Spleen (tissue), 11 donors: ENCODE results near the gene MED12L. TPM values are rescaled to one million over a fixed set of nuclear protein-coding genes. Genes with fewer than 3 reads are reported as not detected.

Experiments
- DNase-seq: peaks from one replicate; pipeline ENCODE4 v3.0.0-alpha.2; 2020
- H3K27ac ChIP-seq, 8 donors: fragments of 200-600 bp; sonication (generic) in 7 of 8; 1 replicate in 4 of 8; 2 replicates in 4 of 8; pipeline versions ENCODE4 v1.5.0 to v1.8.0; 2016 to 2021; ENCODE audit warnings: inconsistent platforms in 4 of 8, mild to moderate bottlenecking in 4 of 8, moderate library complexity in 1 of 8
- H3K27me3 ChIP-seq, 7 donors: fragments of 200-600 bp; sonication (generic) in 6 of 7; replicated peaks in 1 of 7; 1 replicate in 4 of 7; 2 replicates in 3 of 7; pipeline versions ENCODE4 v1.5.0 to v1.8.0; 2016 to 2021; ENCODE audit warnings: inconsistent platforms in 3 of 7, mild to moderate bottlenecking in 1 of 7
- H3K36me3 ChIP-seq, 6 donors: fragments of 200-600 bp; sonication (generic) in 5 of 6; 1 replicate in 4 of 6; 2 replicates in 2 of 6; pipeline versions ENCODE4 v1.5.0 to v1.8.0; 2016 to 2021; ENCODE audit warnings: inconsistent platforms in 2 of 6
- H3K4me1 ChIP-seq, 6 donors: fragments of 200-600 bp; sonication (generic) in 5 of 6; 1 replicate in 3 of 6; 2 replicates in 3 of 6; pipeline versions ENCODE4 v1.5.0 to v1.8.0; 2016 to 2021; ENCODE audit warnings: inconsistent platforms in 3 of 6
- H3K4me3 ChIP-seq, 8 donors: fragments of 200-600 bp; sonication (generic) in 7 of 8; 1 replicate in 4 of 8; 2 replicates in 4 of 8; pipeline versions ENCODE4 v1.5.0 to v1.8.0; 2016 to 2021; ENCODE audit warnings: inconsistent platforms in 4 of 8, mild to moderate bottlenecking in 4 of 8, moderate library complexity in 2 of 8
- H3K9me3 ChIP-seq, 8 donors: fragments of 200-600 bp; sonication (generic) in 7 of 8; 1 replicate in 4 of 8; 2 replicates in 4 of 8; pipeline versions ENCODE4 v1.5.0 to v1.8.0; 2016 to 2021; ENCODE audit warnings: inconsistent platforms in 4 of 8
- CTCF ChIP-seq, 11 experiments: fragments of 200-600 bp in 7 of 11; fragments of 450-650 bp in 4 of 11; sonication (generic) in 4 of 11; IDR thresholded peaks in 8 of 11; conservative IDR thresholded peaks in 3 of 11; 1 replicate in 7 of 11; 2 replicates in 4 of 11; pipeline versions ENCODE4 v1.4.0 to v1.8.0; 2016 to 2021; ENCODE audit warnings: antibody characterized with exemption in 11 of 11, inconsistent platforms in 4 of 11, mild to moderate bottlenecking in 1 of 11
- POLR2A ChIP-seq, 3 donors: fragments of 450-650 bp; IDR thresholded peaks; one replicate each; pipeline ENCODE4 v1.5.1; 2017; ENCODE audit warnings: antibody characterized with exemption in 3 of 3, mild to moderate bottlenecking in 1 of 3
- POLR2AphosphoS5 ChIP-seq, 3 donors: sonication (generic); formaldehyde crosslinking; IDR thresholded peaks; one replicate each; pipeline ENCODE4 v1.5.1; 2017; ENCODE audit warnings: antibody characterized with exemption in 3 of 3
- WGBS, 5 donors: extraction: QIAGEN DNeasy Blood & Tissue Kit in 3 of 5; methylation state at CpG; one replicate each; pipeline versions ENCODE4 v1.1.5 to v1.1.7; 2013 to 2018; 5-methylcytosine and 5-hydroxymethylcytosine counted together
- intact Hi-C: fragments of 100-400 bp; cut with DNase I; formaldehyde crosslinking; loops from one replicate; pipeline ENCODE4 v1.15.0; 2023; ENCODE audit warnings: low total_unique reads
- polyA plus RNA-seq, 3 donors: library from polyadenylated mRNA; stranded (reverse); fragments of 200-250 nt; gene quantifications; one replicate each; pipeline ENCODE4 v1.2.1, GENCODE V29; 2013
- total RNA-seq, 7 donors: library from RNA; depleted of rRNA in 3 of 7; stranded (reverse); fragments of >200 nt in 3 of 7; fragmentation: NEBNext Ultra II Directional in 4 of 7; extraction: Animal tissue kit (Norgen Biotek cat#: 25700) in 4 of 7; gene quantifications; one replicate each; pipeline versions ENCODE4 v1.1.0 to v1.2.1, GENCODE V29; 2016 to 2021
- donor health status: healthy with polysubstance abuse.
- donor health status: DM: no; HTN: no; CAD: no; lungs with moderate emphysema.
- donor health status: DM: no; HTN: no; CAD: no.
- donor health status: Bipolar disorder and iron deficiency.
- donor health status: healthy.
- donor health status: DM: no; HTN: no; CAD: no.
- donor health status: DM: yes; HTN: yes; CAD: no.

Gene MED12L
- total and polyA plus RNA-seq, 10 donors, result 0.02 to 4.5 (median 1.5) TPM

- Histone ChIP-seq H3K27ac (no peak overlapping the region), H3K36me3 (no peaks in the 10 kb centered on the region), H3K4me1 (peaks cover 0 to 2% (median 0%) of the 10 kb centered on the region in 6 donors), H3K27me3 (no peaks in the 10 kb centered on the region), H3K4me3 (no peak overlapping the region), H3K9me3 (no peaks in the 10 kb centered on the region)
- DNase-seq, result no peak
- no peak for TF ChIP-seq POLR2A (IDR thresholded peaks at IDR 0.05)
- TF ChIP-seq POLR2AphosphoS5 (IDR thresholded peaks at IDR 0.05), result no peak
- no peak for TF ChIP-seq CTCF (IDR thresholded peaks at IDR 0.05 in 8 of 11, conservative IDR thresholded peaks at IDR 0.05 in 3 of 11)
- intact Hi-C loops, result no loop called here
- WGBS, 5 donors, result 39 to 58% (median 41%) methylated on average over 3 of the region's 3 CpGs
Observed at GRCh38 chr3:151289445-151289844, 204.0 kb downstream of the MED12L start.

GRCh38 chr3:151290673-151291072 lies 205.2 kb downstream of the MED12L start:
- Histone ChIP-seq H3K36me3 (no peaks in the 10 kb centered on the region), H3K27ac (no peak overlapping the region), H3K4me1 (no peaks in the 10 kb centered on the region), H3K4me3 (no peak overlapping the region), H3K27me3 (no peaks in the 10 kb centered on the region), H3K9me3 (no peaks in the 10 kb centered on the region)
- 62 to 80% (median 67%) methylated on average over 3 of the region's 3 CpGs for WGBS, 5 donors
- TF ChIP-seq POLR2AphosphoS5 (IDR thresholded peaks at IDR 0.05), result no peak
- no peak for TF ChIP-seq POLR2A (IDR thresholded peaks at IDR 0.05)
- TF ChIP-seq CTCF (IDR thresholded peaks at IDR 0.05 in 8 of 11, conservative IDR thresholded peaks at IDR 0.05 in 3 of 11), result peak in 2 of 11 experiments; percentile 11 to 22
- DNase-seq, result no peak
- intact Hi-C loops, result no loop called here

GRCh38 chr3:151293127-151293526 lies 207.7 kb downstream of the MED12L start:
- Histone ChIP-seq H3K27ac (no peak overlapping the region), H3K36me3 (no peaks in the 10 kb centered on the region), H3K27me3 (no peaks in the 10 kb centered on the region), H3K4me1 (no peaks in the 10 kb centered on the region), H3K9me3 (no peaks in the 10 kb centered on the region), H3K4me3 (no peak overlapping the region)
- WGBS, 5 donors, result 71 to 88% (median 82%) methylated on average over 6 of the region's 6 CpGs
- TF ChIP-seq CTCF (IDR thresholded peaks at IDR 0.05 in 8 of 11, conservative IDR thresholded peaks at IDR 0.05 in 3 of 11) (no peak), POLR2A (IDR thresholded peaks at IDR 0.05) (no peak), POLR2AphosphoS5 (IDR thresholded peaks at IDR 0.05) (no peak)
- intact Hi-C loops, result no loop called here
- DNase-seq, result no peak

GRCh38 chr3:151296226-151296625 lies 210.8 kb downstream of the MED12L start:
- TF ChIP-seq POLR2A (IDR thresholded peaks at IDR 0.05) (no peak), CTCF (IDR thresholded peaks at IDR 0.05 in 8 of 11, conservative IDR thresholded peaks at IDR 0.05 in 3 of 11) (no peak), POLR2AphosphoS5 (IDR thresholded peaks at IDR 0.05) (no peak)
- no peaks in the 10 kb centered on the region for H3K4me1 ChIP-seq
- H3K36me3 ChIP-seq, result no peaks in the 10 kb centered on the region
- no peak overlapping the region for H3K27ac ChIP-seq
- WGBS, 5 donors, result 76 to 96% (median 93%) methylated on average over 3 of the region's 3 CpGs
- H3K9me3 ChIP-seq, result no peaks in the 10 kb centered on the region
- no peak for DNase-seq
- H3K27me3 ChIP-seq, result no peaks in the 10 kb centered on the region
- intact Hi-C loops, result no loop called here
- no peak overlapping the region for H3K4me3 ChIP-seq
